Lower lobe of right lung (tissue), 2 donors: Measurements from ENCODE around the gene ZNF547. TPM values are rescaled to one million over a fixed set of nuclear protein-coding genes. Genes with fewer than 3 reads are reported as not detected.

Experiments
- ATAC-seq, 2 donors: fragments of 200-7000 bp; cut with Tn5 transposase; one replicate each; pipeline ENCODE4 v1.9.1; 2020 to 2022; ENCODE audit warnings: mild to moderate bottlenecking in 2 of 2, moderate library complexity in 2 of 2
- DNase-seq: peaks from one replicate; pipeline ENCODE4 v3.0.0-alpha.2; 2020
- H3K27ac ChIP-seq: fragments of 200-600 bp; one replicate; pipeline ENCODE4 v1.8.0; 2022
- H3K27me3 ChIP-seq: fragments of 200-600 bp; one replicate; pipeline ENCODE4 v1.8.0; 2022; ENCODE audit warnings: low read depth
- H3K36me3 ChIP-seq: fragments of 200-600 bp; one replicate; pipeline ENCODE4 v1.8.0; 2022; ENCODE audit warnings: mild to moderate bottlenecking
- H3K4me1 ChIP-seq: fragments of 200-600 bp; one replicate; pipeline ENCODE4 v1.8.0; 2022
- H3K4me3 ChIP-seq: fragments of 200-600 bp; one replicate; pipeline ENCODE4 v1.8.0; 2022; ENCODE audit warnings: mild to moderate bottlenecking
- H3K9me3 ChIP-seq: fragments of 200-600 bp; one replicate; pipeline ENCODE4 v1.8.0; 2022
- intact Hi-C: fragments of 100-400 bp; cut with DNase I; formaldehyde crosslinking; loops from one replicate; pipeline ENCODE4 v1.11.0; 2022
- total RNA-seq: library from RNA; stranded (reverse); fragmentation: NEBNext Ultra II Directional; extraction: Animal tissue kit (Norgen Biotek cat#: 25700); gene quantifications from one replicate; pipeline ENCODE4 v1.2.1, GENCODE V29; 2021
- TF ChIP-seq, protein P1 (sequence below): fragments of 200-600 bp; IDR thresholded peaks from one replicate; pipeline ENCODE4 v1.8.0; 2022; ENCODE audit warnings: antibody characterized with exemption, mild to moderate bottlenecking
- donor health status: DM: no; HTN: yes; CAD: no; lungs with severe emphysema.

ZNF547 gene
- total RNA-seq, 1 donor from 2014 or later = 3.4 TPM

DNA sequence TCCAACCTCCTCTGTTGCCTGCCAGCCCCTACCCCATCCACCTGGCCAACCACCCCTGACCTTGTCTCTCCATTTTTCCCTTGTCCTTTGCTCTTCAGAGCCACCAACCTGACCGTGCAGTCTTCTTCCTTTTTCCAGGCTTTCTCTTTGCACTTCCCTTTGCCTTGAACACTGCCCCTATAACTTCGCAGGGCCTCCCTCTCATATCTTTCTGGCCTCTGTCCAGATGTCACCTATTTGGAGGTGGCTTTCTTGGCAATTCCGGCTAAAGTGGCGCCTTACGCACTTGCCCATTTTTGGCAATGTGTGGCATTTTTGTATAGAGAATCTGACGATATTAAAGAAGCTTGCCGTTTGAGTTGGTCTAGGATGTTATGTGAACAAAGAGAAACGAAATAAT, 42.2 kb upstream of the ZNF547 start:
- ATAC-seq (peak in 1 of 2 donors; percentile 6), DNase-seq (no peak)

DNA sequence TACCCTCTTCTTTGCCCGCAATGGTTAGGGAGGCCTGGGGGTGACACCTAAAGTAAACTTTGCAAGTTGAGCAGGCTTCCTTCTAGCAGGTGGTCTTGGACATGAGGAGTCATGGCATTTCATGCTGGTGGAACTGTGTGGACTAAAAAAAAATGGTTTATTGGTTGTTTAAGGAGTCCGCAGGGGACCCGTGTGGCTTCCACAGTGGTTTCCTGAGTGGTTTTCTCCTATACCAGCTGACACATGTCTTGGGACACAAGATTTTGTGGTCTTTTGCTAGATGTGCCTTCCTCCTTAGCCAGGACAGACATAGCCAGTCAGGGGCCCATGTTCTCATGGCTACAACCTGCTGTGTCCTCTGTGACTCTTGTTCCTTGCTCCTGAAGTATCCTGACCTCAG, 41.6 kb upstream of the ZNF547 start:
- ATAC-seq (no peak), DNase-seq (no peak)
- Histone ChIP-seq H3K9me3 (peaks cover 8% of the 10 kb centered on the region), H3K4me1 (peaks cover 24% of the 10 kb centered on the region), H3K4me3 (peak overlapping the region; percentile 85), H3K36me3 (peaks cover 36% of the 10 kb centered on the region), H3K27me3 (peaks cover 13% of the 10 kb centered on the region), H3K27ac (no peak overlapping the region)
- intact Hi-C loops = no loop called here
- TF ChIP-seq, protein P1, sequence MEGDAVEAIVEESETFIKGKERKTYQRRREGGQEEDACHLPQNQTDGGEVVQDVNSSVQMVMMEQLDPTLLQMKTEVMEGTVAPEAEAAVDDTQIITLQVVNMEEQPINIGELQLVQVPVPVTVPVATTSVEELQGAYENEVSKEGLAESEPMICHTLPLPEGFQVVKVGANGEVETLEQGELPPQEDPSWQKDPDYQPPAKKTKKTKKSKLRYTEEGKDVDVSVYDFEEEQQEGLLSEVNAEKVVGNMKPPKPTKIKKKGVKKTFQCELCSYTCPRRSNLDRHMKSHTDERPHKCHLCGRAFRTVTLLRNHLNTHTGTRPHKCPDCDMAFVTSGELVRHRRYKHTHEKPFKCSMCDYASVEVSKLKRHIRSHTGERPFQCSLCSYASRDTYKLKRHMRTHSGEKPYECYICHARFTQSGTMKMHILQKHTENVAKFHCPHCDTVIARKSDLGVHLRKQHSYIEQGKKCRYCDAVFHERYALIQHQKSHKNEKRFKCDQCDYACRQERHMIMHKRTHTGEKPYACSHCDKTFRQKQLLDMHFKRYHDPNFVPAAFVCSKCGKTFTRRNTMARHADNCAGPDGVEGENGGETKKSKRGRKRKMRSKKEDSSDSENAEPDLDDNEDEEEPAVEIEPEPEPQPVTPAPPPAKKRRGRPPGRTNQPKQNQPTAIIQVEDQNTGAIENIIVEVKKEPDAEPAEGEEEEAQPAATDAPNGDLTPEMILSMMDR = no peak

More for the DNA sequence above, 42.2 kb upstream of the ZNF547 start:
- Histone ChIP-seq H3K4me3 (peak overlapping the region; percentile 85), H3K9me3 (peaks cover 8% of the 10 kb centered on the region), H3K27ac (peak overlapping the region; percentile 87), H3K27me3 (peaks cover 13% of the 10 kb centered on the region), H3K36me3 (peaks cover 29% of the 10 kb centered on the region), H3K4me1 (peaks cover 24% of the 10 kb centered on the region)
- intact Hi-C loops = no loop called here
- TF ChIP-seq, protein P1 = no peak

DNA sequence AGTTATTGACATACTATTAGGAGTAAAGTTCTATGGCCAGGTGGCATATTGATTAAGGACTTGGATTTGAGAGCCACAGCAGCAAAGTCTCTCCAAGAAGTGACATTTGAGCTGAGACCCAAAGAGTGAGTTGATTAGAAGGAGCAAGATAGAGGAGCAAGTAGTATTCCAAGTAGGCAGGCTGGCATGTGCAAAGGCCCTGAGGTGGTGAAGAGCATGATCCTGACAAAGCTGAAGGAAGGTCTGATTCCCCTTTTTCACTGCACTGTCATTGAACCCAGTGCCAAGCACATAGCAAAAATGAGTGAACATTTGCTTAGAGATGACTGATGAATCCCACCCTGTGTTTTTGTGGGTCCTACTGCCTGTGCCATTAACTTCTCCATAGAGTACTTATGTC, 38.4 kb upstream of the ZNF547 start:
- no peak for ATAC-seq
- H3K4me3 ChIP-seq = no peak overlapping the region
- peaks cover 19% of the 10 kb centered on the region for H3K4me1 ChIP-seq
- peaks cover 30% of the 10 kb centered on the region for H3K9me3 ChIP-seq
- no peaks in the 10 kb centered on the region for H3K27me3 ChIP-seq
- TF ChIP-seq, protein P1 = no peak
- intact Hi-C loops = no loop called here
- DNase-seq = no peak
- peaks cover 60% of the 10 kb centered on the region for H3K36me3 ChIP-seq
- H3K27ac ChIP-seq = no peak overlapping the region

DNA sequence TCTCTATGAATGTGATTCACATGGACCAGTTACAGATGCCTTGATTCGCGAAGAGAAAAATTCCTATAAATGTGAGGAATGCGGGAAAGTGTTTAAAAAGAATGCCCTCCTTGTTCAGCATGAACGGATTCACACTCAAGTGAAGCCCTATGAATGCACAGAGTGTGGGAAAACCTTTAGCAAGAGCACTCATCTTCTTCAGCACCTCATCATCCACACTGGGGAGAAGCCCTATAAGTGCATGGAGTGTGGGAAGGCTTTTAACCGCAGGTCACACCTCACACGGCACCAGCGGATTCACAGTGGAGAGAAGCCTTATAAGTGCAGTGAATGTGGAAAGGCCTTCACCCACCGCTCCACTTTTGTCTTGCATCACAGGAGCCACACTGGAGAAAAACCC, 35.4 kb upstream of the ZNF547 start:
- peaks cover 41% of the 10 kb centered on the region for H3K9me3 ChIP-seq
- no peak overlapping the region for H3K4me3 ChIP-seq
- no peaks in the 10 kb centered on the region for H3K27me3 ChIP-seq
- TF ChIP-seq, protein P1 = no peak
- peaks cover 60% of the 10 kb centered on the region for H3K36me3 ChIP-seq
- H3K4me1 ChIP-seq = no peaks in the 10 kb centered on the region
- no peak for DNase-seq
- no peak for ATAC-seq
- intact Hi-C loops = no loop called here
- H3K27ac ChIP-seq = no peak overlapping the region

DNA sequence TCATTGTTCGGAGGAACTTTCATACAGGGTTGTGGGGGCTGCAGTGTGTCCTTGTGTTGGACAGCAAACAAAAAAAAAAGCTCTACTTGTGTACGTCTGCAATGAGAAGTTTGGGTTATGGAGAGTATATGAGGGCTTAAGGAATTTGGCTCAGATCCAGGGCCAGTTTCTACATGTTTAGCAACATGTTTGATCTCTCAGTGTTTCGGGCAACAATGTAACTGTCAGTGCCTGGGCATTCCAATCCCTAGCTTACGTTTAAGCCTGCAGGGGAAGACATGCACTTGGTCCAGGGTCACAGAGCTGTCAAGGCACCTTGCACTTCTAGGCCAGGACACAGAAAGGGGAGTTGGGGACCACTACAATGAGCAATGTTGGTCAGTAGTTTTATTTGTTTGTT, 29.2 kb upstream of the ZNF547 start:
- H3K36me3 ChIP-seq = no peaks in the 10 kb centered on the region
- no peaks in the 10 kb centered on the region for H3K4me1 ChIP-seq
- H3K4me3 ChIP-seq = no peak overlapping the region
- ATAC-seq (no peak), DNase-seq (no peak)
- no peaks in the 10 kb centered on the region for H3K27me3 ChIP-seq
- peaks cover 19% of the 10 kb centered on the region for H3K9me3 ChIP-seq
- intact Hi-C loops = no loop called here
- H3K27ac ChIP-seq = no peak overlapping the region
- TF ChIP-seq, protein P1 = no peak

DNA sequence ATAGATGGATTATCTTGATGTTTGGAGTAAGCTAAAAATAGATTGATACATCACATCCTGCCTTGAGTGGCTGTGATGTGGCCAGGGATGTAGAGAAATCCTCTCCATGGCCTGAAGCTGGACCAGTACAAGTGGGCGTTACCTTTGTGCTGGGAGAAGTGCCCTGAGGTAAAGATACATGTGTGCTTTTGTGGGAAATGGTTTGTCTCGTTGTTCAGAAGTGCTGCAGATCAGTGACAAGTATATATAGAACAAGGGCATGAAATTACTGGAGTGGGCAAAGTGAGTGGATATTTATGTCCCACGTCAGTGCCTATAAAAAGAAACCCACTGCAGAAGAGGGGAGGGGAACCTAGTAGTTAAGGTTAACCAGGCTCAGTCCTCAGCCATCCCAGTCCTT, 24.5 kb upstream of the ZNF547 start:
- H3K36me3 ChIP-seq = no peaks in the 10 kb centered on the region
- no peaks in the 10 kb centered on the region for H3K9me3 ChIP-seq
- intact Hi-C loops = no loop called here
- no peak for DNase-seq
- H3K4me3 ChIP-seq = no peak overlapping the region
- TF ChIP-seq, protein P1 = no peak
- no peaks in the 10 kb centered on the region for H3K4me1 ChIP-seq
- H3K27me3 ChIP-seq = no peaks in the 10 kb centered on the region
- no peak overlapping the region for H3K27ac ChIP-seq
- no peak for ATAC-seq
